ENCODE measurements around the gene PDAP1. TPM values are rescaled to one million over a fixed set of nuclear protein-coding genes. Genes with fewer than 3 reads are reported as not detected.

Gene PDAP1
- total RNA-seq, 2 donors from 2014 or later: 98.6 to 103 TPM

DNA sequence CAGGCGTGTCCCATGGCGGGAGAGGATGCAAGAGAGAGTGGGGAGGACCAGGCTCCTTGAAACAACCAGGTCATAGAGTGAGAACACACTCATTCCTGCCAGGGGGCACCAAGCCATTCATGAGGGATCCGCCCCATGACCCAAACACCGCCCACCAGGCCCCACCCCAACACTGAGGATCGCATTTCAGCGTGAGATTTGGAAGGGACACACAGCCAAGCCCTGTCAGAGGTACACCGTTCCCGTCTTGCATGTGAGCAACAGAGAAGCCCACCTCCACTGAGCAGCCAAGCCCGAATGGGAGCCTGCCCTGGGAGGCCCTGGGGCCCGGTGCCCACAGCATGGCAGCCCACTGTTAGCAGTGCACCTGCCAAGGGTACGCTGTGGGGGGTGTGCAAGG is 41.8 kb downstream of the PDAP1 start:
- no peaks in the 10 kb centered on the region for H3K27me3 ChIP-seq (replicated peaks; ENCODE audit: insufficient read depth)
- intact Hi-C loops (cut with DNase I): no loop called here
- no peak overlapping the region for H3K4me3 ChIP-seq

DNA sequence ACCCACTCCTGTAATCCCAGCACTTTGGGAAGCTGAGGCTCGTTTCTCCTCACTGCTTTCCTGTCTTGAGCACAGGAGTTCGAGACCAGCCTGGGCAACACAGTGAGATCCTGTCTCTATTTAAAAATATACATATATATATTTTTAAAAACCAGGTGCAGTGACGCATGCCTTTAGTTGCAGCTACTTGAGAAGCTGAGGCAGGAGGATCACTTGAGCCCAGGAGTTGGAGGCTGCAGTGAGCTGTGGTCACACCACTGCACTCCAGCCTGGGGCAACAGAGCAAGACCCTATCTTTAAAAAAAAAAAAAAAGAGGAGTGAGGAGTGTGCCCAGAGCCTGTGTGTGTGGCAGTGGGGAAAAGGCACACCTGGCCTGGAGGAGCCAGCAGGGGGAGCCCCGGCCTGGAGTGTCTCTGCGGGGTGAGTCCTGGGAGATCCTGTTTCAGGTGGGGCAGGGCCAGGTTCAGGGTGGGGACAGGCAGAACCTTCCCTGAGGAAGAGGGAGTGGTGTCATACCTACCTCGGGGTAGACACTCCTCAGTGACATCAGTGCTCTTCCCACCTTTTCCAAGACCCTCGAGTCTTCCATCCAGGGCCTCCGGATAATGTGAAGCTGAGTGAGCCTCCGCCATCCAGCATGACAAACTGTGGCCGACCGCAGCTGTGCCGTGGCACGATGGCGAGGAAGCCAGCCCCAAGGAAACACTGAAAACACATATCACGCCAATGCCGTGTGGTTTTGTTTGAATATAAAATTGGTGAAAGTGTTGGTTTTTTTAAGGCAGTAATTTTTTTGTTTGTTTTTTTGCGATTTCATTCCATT is 42.9 kb downstream of the PDAP1 start:
- no peaks in the 10 kb centered on the region for H3K9me3 ChIP-seq
- no peak overlapping the region for H3K4me3 ChIP-seq
- no peaks in the 10 kb centered on the region for H3K27me3 ChIP-seq (replicated peaks; ENCODE audit: insufficient read depth)
- TF ChIP-seq POLR2A (IDR thresholded peaks at IDR 0.05) (no peak), POLR2AphosphoS5 (IDR thresholded peaks at IDR 0.05) (peak; percentile 38)
- TF ChIP-seq, protein P1, sequence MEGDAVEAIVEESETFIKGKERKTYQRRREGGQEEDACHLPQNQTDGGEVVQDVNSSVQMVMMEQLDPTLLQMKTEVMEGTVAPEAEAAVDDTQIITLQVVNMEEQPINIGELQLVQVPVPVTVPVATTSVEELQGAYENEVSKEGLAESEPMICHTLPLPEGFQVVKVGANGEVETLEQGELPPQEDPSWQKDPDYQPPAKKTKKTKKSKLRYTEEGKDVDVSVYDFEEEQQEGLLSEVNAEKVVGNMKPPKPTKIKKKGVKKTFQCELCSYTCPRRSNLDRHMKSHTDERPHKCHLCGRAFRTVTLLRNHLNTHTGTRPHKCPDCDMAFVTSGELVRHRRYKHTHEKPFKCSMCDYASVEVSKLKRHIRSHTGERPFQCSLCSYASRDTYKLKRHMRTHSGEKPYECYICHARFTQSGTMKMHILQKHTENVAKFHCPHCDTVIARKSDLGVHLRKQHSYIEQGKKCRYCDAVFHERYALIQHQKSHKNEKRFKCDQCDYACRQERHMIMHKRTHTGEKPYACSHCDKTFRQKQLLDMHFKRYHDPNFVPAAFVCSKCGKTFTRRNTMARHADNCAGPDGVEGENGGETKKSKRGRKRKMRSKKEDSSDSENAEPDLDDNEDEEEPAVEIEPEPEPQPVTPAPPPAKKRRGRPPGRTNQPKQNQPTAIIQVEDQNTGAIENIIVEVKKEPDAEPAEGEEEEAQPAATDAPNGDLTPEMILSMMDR (IDR thresholded peaks at IDR 0.05): peak; percentile 10 to 68 (median 51)
- intact Hi-C loops (cut with DNase I): no loop called here
- DNase-seq (ENCODE audit: low spot score): peak; percentile 61
- no peaks in the 10 kb centered on the region for H3K4me1 ChIP-seq (replicated peaks)
- WGBS: 70% methylated on average over 17 of the region's 17 CpGs
- peaks cover 0 to 3% of the 10 kb centered on the region in 2 donors for H3K36me3 ChIP-seq
- H3K27ac ChIP-seq: no peak overlapping the region

More for the DNA sequence above, 41.8 kb downstream of the PDAP1 start:
- peaks cover 0 to 2% of the 10 kb centered on the region in 2 donors for H3K36me3 ChIP-seq
- no peak overlapping the region for H3K27ac ChIP-seq
- H3K9me3 ChIP-seq: no peaks in the 10 kb centered on the region
- H3K4me1 ChIP-seq (replicated peaks): no peaks in the 10 kb centered on the region
- DNase-seq (ENCODE audit: low spot score): no peak
- TF ChIP-seq POLR2A (IDR thresholded peaks at IDR 0.05): no peak
- TF ChIP-seq, protein P1 (IDR thresholded peaks at IDR 0.05): no peak
- TF ChIP-seq POLR2AphosphoS5 (IDR thresholded peaks at IDR 0.05): no peak
- WGBS: 59% methylated on average over 11 of the region's 11 CpGs

DNA sequence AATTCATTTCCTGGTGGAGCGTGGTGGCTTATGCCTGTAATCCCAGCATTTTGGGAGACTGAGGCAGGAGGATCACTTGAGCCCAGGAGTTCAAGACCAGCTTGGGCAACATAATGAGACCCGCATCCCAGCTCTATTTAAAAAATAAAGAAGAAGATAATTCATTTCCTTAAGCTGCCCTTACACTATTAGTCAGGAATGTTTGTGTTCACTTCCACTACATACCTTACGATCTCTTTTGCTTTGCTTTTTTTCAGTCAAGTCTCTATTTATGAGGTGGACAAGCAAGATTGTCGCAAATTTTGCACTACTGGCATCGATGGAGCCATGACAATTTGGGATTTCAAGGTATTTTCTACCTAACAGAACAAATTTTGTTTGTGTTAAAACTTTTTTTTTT is 45.1 kb downstream of the PDAP1 start:
- H3K27ac ChIP-seq: no peak overlapping the region
- TF ChIP-seq, protein P1 (IDR thresholded peaks at IDR 0.05): no peak
- no peak for DNase-seq (ENCODE audit: low spot score)
- no peaks in the 10 kb centered on the region for H3K27me3 ChIP-seq (replicated peaks; ENCODE audit: insufficient read depth)
- no peaks in the 10 kb centered on the region for H3K4me1 ChIP-seq (replicated peaks)
- WGBS: 81% methylated on average over 5 of the region's 5 CpGs
- H3K36me3 ChIP-seq: peaks cover 0 to 6% of the 10 kb centered on the region in 2 donors
- intact Hi-C loops (cut with DNase I): no loop called here
- H3K9me3 ChIP-seq: no peaks in the 10 kb centered on the region
- no peak overlapping the region for H3K4me3 ChIP-seq

GRCh38 chr7:99362801-99363200 is 45.6 kb downstream of the PDAP1 start:
- H3K4me3 ChIP-seq: no peak overlapping the region
- TF ChIP-seq, protein P1 (IDR thresholded peaks at IDR 0.05): no peak
- TF ChIP-seq POLR2A (IDR thresholded peaks at IDR 0.05): no peak
- no peak for TF ChIP-seq POLR2AphosphoS5 (IDR thresholded peaks at IDR 0.05)
- no peak for DNase-seq (ENCODE audit: low spot score)
- intact Hi-C loops (cut with DNase I): no loop called here
- H3K27ac ChIP-seq: no peak overlapping the region
- WGBS: 76% methylated on average over 3 of the region's 3 CpGs
- no peaks in the 10 kb centered on the region for H3K9me3 ChIP-seq
- H3K27me3 ChIP-seq (replicated peaks; ENCODE audit: insufficient read depth): no peaks in the 10 kb centered on the region
- no peaks in the 10 kb centered on the region for H3K4me1 ChIP-seq (replicated peaks)
- H3K36me3 ChIP-seq: peaks cover 0 to 6% of the 10 kb centered on the region in 2 donors

All from prostate gland (tissue), 2 donors.